Testis (tissue), 2 donors: Measurements from ENCODE around the gene SDSL.

ENCODE experiments used
- POLR2A ChIP-seq: fragments of 450-650 bp; IDR thresholded peaks from one replicate; pipeline ENCODE4 v1.6.1; 2017; ENCODE audit warnings: antibody characterized with exemption, mild to moderate bottlenecking, moderate library complexity
- TF ChIP-seq, protein P1 (sequence below), 3 experiments: fragments of 450-650 bp in 2 of 3; fragments of 200-600 bp in 1 of 3; sonication (generic) in 1 of 3; IDR thresholded peaks; one replicate each; pipeline ENCODE4 v1.5.1; 2016 to 2019; ENCODE audit warnings: antibody characterized with exemption in 3 of 3, mild to moderate bottlenecking in 2 of 3, moderate library complexity in 1 of 3

DNA sequence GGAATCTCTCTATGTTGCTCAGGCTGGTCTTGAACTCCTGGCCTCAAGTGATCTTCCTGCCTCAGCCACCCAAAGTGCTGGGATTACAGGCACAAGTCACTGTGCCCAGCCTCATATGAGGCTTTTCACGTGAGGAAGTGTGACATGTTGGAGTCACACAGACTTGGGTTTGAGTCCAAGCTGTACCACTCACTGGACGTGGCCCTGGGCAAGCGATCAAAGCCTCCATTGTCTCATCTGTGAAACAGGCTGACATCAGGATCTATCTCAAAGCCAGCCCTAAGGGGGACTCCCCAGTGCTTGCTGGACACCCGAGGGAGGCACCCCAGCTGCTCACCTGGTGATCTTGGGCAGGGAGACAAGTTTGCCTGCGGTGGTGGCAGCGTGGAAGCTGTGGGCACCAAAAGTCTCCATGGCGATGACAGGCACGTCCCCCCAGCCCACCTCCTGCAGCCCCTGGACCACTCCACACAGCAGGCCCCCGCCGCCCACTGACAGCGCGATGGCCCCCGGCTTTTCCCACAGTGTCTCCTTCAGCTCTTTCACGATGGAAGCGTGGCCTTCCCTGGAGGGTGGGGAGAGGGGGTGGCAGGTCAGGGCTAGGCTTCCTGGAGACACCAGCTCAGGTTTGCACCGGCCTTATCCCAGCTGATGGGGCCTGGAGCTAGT is 25.2 kb upstream of the SDSL start:
- no peak for TF ChIP-seq POLR2A
- TF ChIP-seq, protein P1, sequence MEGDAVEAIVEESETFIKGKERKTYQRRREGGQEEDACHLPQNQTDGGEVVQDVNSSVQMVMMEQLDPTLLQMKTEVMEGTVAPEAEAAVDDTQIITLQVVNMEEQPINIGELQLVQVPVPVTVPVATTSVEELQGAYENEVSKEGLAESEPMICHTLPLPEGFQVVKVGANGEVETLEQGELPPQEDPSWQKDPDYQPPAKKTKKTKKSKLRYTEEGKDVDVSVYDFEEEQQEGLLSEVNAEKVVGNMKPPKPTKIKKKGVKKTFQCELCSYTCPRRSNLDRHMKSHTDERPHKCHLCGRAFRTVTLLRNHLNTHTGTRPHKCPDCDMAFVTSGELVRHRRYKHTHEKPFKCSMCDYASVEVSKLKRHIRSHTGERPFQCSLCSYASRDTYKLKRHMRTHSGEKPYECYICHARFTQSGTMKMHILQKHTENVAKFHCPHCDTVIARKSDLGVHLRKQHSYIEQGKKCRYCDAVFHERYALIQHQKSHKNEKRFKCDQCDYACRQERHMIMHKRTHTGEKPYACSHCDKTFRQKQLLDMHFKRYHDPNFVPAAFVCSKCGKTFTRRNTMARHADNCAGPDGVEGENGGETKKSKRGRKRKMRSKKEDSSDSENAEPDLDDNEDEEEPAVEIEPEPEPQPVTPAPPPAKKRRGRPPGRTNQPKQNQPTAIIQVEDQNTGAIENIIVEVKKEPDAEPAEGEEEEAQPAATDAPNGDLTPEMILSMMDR (IDR thresholded peaks at IDR 0.05) = no peak
